ENCODE measurements around the gene UGT1A5. TPM values are rescaled to one million over a fixed set of nuclear protein-coding genes. Genes with fewer than 3 reads are reported as not detected.

Gene UGT1A5
- total and polyA plus RNA-seq, 2 of the 8 experiments (the other 6 are each of a cell fraction or from before 2014, with no cell fraction given): not detected

GRCh38 chr2:233746475-233747282, 34.0 kb downstream of the UGT1A5 start:
- no peaks in the 10 kb centered on the region for H4K20me1 ChIP-seq (replicated peaks in 1 of 2; ENCODE audit: control insufficient read depth in 1 of 2, insufficient read depth in 2 of 2, low read length in 2 of 2)
- FAIRE-seq: no peak
- H3K79me1 ChIP-seq (ENCODE audit: low read depth, low read length): no peaks in the 10 kb centered on the region
- H2BK12ac ChIP-seq (ENCODE audit: low read depth, low read length): no peak overlapping the region
- no peak overlapping the region for H4K8ac ChIP-seq (ENCODE audit: extremely low read depth, insufficient read depth, low read length)
- H3K18ac ChIP-seq (ENCODE audit: extremely low read depth, low read length): no peak overlapping the region
- no peak overlapping the region for H4K91ac ChIP-seq (replicated peaks; ENCODE audit: insufficient read length, low read length)
- no peaks in the 10 kb centered on the region for H3K27me3 ChIP-seq (replicated peaks in 1 of 4; ENCODE audit: control insufficient read depth in 3 of 4, extremely low read depth in 1 of 4, insufficient read depth in 3 of 4, low read length in 3 of 4)
- no peak overlapping the region for H3K4ac ChIP-seq (replicated peaks; ENCODE audit: insufficient read length, low read depth, low read length)
- H3K9me3 ChIP-seq (ENCODE audit: insufficient read depth in 2 of 2, low read depth in 1 of 2, low read length in 1 of 2): peaks cover 17 to 32% of the 10 kb centered on the region in 2 experiments
- no peak overlapping the region for H3K14ac ChIP-seq (ENCODE audit: insufficient read length)
- no peak overlapping the region for H3K4me3 ChIP-seq (ENCODE audit: extremely low read depth in 1 of 4, insufficient read depth in 2 of 4, low read depth in 3 of 4, low read length in 4 of 4)
- H2BK20ac ChIP-seq (ENCODE audit: low read length): no peak overlapping the region
- no peaks in the 10 kb centered on the region for H3K79me2 ChIP-seq (ENCODE audit: control insufficient read depth in 1 of 2, insufficient read depth in 2 of 2, low read length in 2 of 2)
- DNase-seq (ENCODE audit: low read depth in 1 of 2, low spot score in 2 of 2): no peak
- H4K5ac ChIP-seq (ENCODE audit: insufficient read length, low read depth, low read length): no peak overlapping the region
- H3K4me2 ChIP-seq (ENCODE audit: insufficient read depth in 1 of 2, low read depth in 2 of 2, low read length in 2 of 2): no peak overlapping the region
- no peak overlapping the region for H2BK15ac ChIP-seq (ENCODE audit: low read length)
- H3K9ac ChIP-seq (replicated peaks in 1 of 4; ENCODE audit: extremely low read depth in 1 of 4, low read depth in 3 of 4, low read length in 3 of 4): no peak overlapping the region
- H3K56ac ChIP-seq (replicated peaks; ENCODE audit: insufficient read length, low read depth, low read length): no peak overlapping the region
- ChIA-PET CTCF (ENCODE audit: partially characterized antibody) (interaction anchor here (0.8 kb wide), 1 partner anchor 86 kb away, joined by 4 read pairs; no protein-coding TSS in a partner anchor), POLR2A (ENCODE audit: partially characterized antibody) (no interaction called here)
- no peak overlapping the region for H2AK5ac ChIP-seq (ENCODE audit: low read depth, low read length)
- no peaks in the 10 kb centered on the region for H3K23me2 ChIP-seq (ENCODE audit: low read depth, low read length)
- no peak overlapping the region for H2AFZ ChIP-seq (ENCODE audit: low read length)
- H3K36me3 ChIP-seq (ENCODE audit: control insufficient read depth in 2 of 4, insufficient read depth in 4 of 4, low read length in 3 of 4): no peaks in the 10 kb centered on the region
- no peak overlapping the region for H3K27ac ChIP-seq (ENCODE audit: low read depth, low read length)
- no peak overlapping the region for H2BK120ac ChIP-seq (replicated peaks; ENCODE audit: low read depth, low read length)
- no peaks in the 10 kb centered on the region for H3K4me1 ChIP-seq (replicated peaks in 1 of 4; ENCODE audit: control insufficient read depth in 3 of 4, insufficient read depth in 4 of 4, low read length in 3 of 4)
- H3K23ac ChIP-seq (ENCODE audit: insufficient read length): no peak overlapping the region
- WGBS, 2 experiments (ENCODE audit: extremely low coverage in 1 of 2, insufficient coverage in 1 of 2, insufficient read length in 1 of 2, insufficient replicate concordance in 2 of 2, low coverage in 1 of 2, low lambda C conversion rate in 2 of 2, missing lambda C conversion rate in 1 of 2): 93% methylated on average over 10 of the region's 10 CpGs; no CpG with 5 or more reads in 1 of the 2 experiments
- H2BK5ac ChIP-seq (ENCODE audit: low read depth, low read length): no peak overlapping the region
- no peak for TF ChIP-seq SP2 (IDR thresholded peaks at IDR 0.05; ENCODE audit: low read length)
- no peak for TF ChIP-seq SP4 (IDR thresholded peaks at IDR 0.05; ENCODE audit: low read length)
- TF ChIP-seq JUN (IDR thresholded peaks at IDR 0.05; ENCODE audit: low read depth, low read length): no peak
- no peak for TF ChIP-seq CEBPB (IDR thresholded peaks at IDR 0.05; ENCODE audit: low read depth, low read length)
- no peak for TF ChIP-seq CTCF (IDR thresholded peaks at IDR 0.05; ENCODE audit: control extremely low read depth in 1 of 3, insufficient read depth in 1 of 3, low read depth in 1 of 3, low read length in 3 of 3)
- no peak for TF ChIP-seq POU5F1 (IDR thresholded peaks at IDR 0.05; ENCODE audit: low read depth, low read length)
- TF ChIP-seq RFX5 (IDR thresholded peaks at IDR 0.05; ENCODE audit: borderline replicate concordance, low read depth, low read length): no peak
- TF ChIP-seq NRF1 (IDR thresholded peaks at IDR 0.05; ENCODE audit: low read depth, low read length): no peak
- no peak for TF ChIP-seq SUZ12 (IDR thresholded peaks at IDR 0.05; ENCODE audit: low read length)
- no peak for TF ChIP-seq POLR2AphosphoS5 (IDR thresholded peaks at IDR 0.05; ENCODE audit: low read depth, low read length)
- TF ChIP-seq SIN3A (conservative IDR thresholded peaks at IDR 0.05 in 1 of 2, IDR thresholded peaks at IDR 0.05 in 1 of 2; ENCODE audit: low read depth in 1 of 2, low read length in 2 of 2): no peak

Data from H1 (cell line).